ENCODE results near the gene MAP3K13.
"Not testable (repeated sequence)": the region's sequence is repeated elsewhere in the genome, so short reads cannot be mapped to it uniquely, and the experiment has no call there.

Gene MAP3K13

DNA sequence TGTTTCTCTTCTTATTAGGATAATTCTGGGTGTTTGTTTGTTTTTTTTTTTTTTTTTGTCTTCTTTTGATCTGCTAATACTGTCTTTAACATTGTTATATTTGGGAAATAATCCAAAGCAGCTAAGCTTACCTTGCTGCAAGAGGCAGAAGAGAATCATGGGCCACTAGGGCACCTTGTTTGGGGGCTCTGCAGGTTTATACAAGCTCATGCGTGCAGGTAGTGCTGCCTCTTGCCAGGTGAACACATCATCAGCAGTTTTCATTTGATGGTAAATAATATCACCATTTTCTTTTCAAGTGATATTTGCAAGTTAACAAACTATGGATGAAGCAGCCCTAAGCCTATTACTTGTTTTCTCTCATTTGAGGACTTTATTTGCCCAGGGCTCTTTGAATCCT is 37.9 kb downstream of the MAP3K13 start:
- no peak for DNase-seq

DNA sequence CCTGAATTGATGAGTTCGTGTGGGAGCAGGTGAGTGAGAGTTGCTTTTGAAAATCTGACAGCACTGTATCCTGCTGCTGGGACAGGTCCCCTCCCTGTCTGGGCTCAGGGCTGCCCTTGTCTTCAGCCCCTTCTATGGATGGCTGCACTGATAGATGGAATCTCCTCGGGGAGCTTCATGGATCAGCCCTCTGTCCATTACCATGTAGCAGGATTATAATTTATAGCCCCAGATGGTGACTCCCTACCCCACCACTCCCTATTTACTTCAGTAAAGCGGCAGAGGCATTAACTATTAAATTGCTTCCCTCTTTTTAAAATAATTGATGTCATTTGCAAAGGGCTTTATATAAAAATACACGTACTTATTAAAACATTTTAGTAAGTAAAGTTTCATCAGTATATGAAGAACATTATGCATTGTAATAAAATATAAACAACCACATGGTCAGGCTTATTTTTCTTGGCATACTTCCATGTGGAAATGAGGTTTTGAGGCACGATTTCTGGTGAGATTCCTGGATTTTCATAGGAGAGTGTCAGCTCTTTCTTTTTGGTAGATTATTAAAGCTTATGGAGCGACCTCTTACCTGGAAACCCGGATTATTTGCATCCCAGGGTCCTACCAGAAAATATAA is 38.5 kb downstream of the MAP3K13 start:
- DNase-seq = no peak

DNA sequence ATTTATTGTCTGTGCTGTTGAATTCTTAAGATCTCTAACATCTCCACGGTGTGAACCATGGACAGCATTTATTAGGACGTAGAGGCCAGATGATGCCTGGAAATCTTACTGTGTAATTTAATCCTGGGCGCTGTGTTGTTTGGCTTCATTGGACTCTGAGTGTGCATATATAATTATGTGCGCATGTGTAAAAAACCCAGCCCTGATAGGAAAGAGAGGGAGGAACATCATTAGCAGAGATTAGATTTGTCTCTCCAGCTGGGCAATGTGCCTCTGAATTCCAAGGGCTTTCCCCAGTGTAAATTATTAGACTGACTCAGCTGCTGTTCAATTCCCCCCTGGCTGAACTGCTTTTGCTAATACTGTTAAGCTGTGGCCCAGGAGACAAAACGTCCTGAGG is 39.6 kb downstream of the MAP3K13 start:
- no peak for DNase-seq

DNA sequence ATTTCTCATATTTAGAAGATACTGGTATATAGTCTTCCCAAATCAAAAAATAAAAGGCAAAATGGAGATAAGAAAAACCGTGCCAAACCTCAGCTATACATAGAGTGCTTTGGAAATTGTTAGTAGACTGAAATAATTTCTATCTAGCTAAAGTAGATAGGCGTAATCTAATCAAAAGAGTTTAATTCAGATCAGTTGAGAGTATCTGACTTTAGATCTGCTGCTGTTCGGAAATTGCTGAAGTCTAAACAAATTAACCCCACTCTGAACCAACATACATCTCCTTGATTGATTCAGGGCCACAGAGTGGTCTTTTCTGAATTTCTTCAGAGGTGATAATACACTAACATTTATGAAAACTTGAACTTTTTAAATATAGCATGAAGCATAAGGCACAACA is 40.1 kb downstream of the MAP3K13 start:
- DNase-seq = no peak

DNA sequence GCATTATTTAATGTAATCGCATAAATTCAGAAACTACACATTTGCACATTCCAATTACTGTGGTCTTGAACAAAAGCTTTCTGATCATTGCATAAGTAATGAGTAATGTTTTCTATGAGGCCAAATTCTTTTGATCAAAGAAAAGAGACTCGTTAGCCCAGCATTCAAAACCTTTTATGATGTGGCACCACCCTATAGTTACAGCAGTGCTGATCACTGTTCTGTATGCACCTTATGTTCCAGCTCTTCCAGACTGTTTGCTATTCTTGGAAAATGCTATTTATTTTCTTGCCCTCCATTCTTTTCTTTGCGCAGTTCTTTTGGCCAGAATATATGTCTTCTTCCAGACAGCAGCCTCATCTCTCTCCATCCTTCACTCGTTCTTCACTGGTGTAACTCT is 42.3 kb downstream of the MAP3K13 start:
- DNase-seq = no peak

DNA sequence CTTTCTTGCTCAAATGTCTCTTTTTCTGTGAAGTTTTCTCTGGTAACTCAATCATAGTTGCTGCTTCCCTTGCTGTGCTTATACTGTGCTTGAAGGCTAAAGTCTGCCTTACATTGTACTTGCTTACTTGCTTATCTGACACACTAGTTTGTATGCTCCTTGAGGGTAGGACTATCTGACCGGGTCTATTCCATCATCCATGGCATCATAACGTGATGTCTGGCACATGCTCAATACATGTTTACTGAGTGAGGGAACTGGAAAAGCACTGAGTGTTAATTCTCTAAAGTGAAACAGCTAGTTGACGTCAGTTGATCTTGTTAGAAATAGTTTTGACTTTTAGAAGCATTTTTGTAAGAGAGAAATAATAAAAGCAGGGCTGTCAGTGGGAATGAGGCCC is 42.7 kb downstream of the MAP3K13 start:
- DNase-seq = no peak

DNA sequence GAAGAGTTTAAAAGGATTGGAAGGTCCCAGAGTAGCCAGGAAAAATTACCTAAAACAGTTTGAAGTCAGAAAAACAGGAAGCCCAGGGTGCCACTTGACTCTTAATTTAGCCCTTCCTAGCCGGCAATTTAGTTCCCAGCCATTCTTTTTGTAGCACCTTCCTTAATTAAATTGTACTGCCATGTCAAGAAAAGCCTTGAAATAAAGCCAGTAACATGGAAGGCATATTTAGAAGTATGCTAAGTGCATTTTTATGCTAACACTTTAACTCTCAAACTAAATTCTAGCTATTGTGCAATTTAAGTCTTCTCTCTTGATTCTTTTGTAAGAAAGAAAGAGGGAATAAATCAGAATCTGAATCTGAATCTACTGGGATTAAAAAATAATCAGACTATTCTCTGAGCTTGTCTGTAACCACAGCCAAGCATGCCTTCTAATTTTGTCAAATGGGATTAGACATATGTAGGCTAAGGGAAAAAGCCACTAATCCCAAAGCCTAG is 43.2 kb downstream of the MAP3K13 start:
- DNase-seq = no peak

DNA sequence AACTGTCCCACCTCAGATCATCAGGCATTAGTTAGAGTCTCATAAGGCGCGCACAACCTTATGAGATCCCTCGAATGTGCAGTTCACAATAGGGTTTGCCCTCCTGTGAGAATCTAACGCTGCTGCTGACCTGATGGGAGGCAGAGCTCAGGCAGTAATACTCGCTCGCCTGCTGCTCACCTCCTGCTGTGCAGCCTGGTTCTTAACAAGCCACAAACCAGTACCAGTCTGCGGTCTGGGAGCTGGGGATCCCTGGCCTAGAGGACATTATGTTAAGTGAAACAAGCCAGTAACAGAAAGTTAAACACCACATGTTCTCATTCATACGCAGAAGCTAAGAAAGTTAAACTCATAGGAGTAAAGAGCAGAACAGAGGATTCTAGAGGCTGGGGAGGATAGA is 47.0 kb downstream of the MAP3K13 start:
- no peak for DNase-seq

DNA sequence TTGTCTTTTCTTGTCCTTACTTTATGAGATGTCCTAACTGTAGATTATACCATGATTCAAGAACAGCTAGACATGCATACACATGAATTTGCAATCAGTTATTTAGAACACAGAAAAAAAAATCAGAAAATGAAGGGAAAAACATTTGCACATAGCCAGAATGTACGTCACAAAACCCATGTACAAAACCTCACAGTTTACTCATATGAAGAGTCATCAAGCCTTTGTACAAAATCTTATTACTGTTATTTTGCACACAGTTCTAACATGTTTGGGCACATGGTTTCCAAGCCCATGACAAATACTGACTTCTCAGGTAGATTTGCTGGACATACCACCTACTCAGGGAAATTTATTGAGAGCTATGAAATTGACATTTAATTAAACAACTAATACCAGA is 48.2 kb downstream of the MAP3K13 start:
- DNase-seq = no peak

DNA sequence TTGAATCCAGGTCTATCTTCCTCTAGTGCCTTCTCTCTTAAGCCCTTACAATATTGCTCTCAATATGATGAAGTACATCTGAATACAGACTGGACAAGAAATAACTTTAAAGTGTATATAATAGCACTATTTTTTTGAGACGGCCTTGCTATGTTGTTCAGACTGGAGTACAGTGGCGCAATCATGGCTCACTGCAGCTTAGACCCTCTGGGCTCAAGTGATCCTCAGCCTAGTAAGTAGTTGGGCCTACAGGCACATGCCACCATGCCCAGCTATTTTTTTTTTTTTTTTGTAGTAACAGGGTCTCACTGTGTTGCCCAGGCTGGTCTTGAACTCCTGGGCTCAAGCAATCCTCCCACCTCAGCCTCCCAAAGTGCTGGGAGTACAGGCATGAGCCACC is 53.6 kb downstream of the MAP3K13 start:
- DNase-seq = no peak

DNA sequence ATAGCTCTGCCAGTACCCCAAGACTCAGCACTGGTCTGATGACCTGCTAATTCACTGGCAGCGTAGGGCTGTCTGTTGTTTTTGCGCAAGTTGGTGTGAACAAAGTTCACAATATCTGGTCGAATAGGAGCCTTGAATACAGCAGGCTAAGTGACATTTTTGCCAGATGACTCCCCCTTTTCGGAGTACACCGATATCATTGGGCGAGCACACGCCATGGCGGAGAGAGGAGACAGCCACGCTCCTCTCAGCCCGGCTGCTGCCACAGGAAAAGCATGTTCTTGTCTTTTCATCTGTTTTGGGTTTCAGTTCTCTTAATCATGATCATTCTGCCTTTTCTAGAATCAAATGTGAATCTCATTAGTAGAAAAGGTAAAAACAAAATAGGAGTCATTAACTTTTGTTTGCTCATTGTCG is 55.6 kb downstream of the MAP3K13 start:
- not testable (repeated sequence) for DNase-seq

DNA sequence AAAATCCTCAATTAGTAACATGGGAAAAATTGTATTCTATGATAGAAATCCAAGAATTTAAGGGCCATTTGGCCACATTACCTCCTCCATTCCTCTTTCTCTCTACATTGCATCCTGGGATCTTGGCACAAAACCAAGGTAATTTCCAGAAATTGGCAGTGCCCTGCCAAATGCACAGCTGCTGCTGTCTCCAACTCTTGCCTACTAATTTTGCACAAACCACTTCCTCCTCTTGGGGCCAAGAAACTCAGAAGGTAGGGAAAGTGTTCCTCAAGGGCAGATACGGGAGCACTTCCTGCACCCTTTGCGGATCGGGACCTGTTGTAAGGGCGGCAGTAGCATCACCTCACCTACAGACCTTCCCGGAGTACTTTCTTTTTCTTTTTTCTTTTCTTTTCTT is 57.8 kb downstream of the MAP3K13 start:
- DNase-seq = no peak

DNA sequence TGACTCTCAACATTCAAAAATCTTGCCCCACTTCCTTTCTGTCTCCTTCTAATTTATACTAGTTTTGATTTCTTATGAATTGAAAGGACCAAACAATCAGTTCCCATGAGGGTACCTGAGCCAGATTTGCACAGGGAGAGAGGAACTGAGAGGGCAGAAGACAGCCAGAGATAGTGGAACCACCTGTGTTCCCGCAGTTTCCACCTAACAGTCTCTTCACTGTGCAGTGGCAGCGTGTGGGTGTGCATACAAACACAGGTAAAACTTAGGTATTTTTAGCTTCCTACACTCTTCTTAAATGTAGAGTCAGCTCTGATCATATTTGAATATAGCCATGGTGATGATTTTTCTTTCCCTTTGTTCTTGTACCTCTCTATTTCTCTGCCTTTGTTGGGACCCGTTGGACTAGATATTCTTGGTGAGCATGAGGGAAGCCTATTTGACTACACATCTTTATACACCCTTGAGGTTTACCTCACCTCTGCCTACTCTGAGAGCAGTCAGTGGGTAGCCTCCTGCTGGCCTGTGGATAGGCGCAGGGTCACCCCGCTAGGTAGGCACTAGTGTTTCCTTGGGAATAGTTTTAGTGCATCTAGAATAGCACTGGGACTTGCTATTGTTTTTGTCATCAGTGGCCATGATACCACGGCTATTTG is 58.8 kb downstream of the MAP3K13 start:
- DNase-seq = no peak

DNA sequence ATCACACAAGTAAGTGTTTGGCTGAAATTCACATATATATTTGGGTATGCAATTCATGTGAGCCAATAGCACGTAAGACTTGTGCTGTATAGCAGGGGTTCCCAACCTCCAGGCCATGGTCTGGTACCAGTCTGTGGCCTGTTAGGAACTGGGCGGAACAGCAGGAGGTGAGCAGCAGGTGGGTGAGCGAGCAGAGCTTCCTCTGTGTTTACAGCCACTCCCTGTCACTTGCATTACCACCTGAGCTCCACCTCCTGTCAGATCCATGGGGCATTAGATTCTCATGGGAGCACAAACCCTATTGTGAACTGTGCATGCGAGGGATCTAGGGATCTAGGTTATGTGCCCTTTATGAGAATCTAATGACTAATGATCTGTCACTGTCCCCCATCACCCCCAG is 59.7 kb downstream of the MAP3K13 start:
- no peak for DNase-seq

DNA sequence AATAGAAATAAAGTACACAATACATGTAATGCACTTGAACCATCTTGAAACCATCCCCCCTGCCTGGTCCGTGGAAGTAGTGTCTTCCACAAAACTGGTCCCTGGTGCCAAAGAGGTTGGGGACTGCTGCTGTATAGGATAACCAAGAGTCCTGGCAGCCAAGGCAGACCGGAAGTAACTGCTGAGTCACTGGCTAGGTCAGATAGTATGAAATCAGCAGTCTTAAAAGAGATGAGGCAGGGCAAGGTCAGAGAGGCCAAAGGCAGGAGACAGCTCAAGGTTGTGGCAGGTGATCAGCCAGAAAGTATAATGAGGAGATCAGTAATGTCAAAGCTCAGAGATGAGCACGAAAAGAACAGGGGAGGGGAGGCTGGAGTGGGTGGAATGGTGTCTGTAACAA is 60.2 kb downstream of the MAP3K13 start:
- peak; percentile 70 for DNase-seq

DNA sequence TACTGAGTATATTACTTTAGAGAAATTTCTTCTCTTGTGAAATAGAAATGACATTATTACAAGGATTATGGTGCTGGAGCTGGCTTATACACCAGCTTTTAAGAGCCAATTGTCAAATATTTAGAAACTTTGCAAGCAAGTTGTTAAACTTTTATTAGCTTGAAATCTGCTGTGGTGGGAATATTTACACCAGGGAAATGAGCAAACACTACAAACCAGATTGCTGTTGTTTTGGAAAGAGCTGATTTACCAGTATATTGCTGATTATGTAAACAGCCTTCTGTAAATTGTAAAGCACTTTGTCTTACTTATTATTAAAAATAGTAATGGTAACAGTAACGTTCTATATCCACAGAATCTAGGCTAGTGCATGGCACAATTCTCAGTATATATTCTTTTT is 61.5 kb downstream of the MAP3K13 start:
- DNase-seq = no peak

DNA sequence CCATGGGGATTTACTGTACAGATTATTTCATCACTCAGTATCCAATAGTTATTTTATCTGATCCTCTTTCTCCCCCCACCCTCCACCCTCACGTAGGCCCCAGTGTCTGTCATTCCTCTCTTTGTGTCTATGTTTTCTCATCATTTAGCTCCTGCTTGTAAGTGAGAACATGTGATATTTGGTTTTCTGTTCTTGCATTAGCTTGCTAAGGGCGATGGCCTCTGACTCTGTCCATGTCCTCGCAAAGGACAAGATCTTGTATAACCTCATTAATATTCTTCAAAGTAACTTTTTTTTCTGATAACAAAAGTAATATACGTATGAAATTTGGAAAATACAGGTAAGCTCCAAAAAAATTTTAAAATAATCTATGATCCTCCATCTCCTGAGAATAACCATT is 67.4 kb downstream of the MAP3K13 start:
- DNase-seq = no peak

DNA sequence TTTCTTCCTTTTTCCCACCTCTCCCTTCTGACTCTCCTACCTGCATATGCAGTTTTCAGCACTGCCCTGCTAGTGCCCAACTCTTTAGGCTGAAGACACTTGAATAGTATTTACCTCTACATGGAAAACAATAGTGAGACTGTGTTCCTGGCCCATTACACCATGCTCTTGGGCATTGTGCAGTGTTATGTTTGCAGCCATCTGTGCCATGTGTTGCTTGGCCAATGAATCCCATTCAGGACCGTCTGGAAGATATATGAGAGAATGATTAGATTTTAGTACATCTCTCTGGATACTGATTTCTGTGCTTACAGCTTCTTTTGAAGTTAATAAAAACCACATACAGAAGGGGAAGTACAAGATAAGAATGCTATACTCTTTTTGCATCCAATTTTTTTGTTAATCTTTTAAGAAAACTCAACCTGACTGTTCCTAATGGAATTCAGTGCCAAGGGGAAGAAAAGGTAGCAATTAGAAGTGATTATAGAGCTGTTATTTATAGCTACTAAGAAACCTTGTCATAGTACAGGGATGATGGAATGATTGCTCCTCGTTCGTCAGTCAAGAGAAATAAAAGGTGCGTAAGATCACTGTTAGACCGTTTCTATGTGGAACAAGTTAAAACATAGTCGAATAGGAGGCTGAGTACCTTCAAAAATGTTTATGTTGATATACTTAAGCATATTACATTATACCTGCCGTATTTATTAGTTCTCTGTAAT is 77.0 kb downstream of the MAP3K13 start:
- no peak for DNase-seq

DNA sequence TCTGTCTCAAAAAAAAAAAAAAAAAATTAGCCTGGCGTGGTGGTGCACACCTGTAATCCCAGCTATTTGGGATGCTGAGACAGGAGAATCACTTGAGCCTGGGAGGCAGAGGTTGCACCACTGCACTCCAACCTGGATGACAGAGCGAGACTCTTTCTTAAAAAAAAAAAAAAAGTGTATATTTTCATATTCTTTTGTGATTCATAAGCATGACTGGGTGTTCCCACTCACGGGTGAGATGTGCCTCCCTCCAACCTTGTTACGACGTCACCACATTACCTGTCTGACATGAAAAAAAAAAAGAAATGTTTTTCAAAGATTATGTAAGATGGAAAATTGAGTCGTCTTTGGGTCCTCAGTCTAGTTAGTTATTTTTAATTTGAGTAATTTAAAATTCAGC is 79.1 kb downstream of the MAP3K13 start:
- no peak for DNase-seq

DNA sequence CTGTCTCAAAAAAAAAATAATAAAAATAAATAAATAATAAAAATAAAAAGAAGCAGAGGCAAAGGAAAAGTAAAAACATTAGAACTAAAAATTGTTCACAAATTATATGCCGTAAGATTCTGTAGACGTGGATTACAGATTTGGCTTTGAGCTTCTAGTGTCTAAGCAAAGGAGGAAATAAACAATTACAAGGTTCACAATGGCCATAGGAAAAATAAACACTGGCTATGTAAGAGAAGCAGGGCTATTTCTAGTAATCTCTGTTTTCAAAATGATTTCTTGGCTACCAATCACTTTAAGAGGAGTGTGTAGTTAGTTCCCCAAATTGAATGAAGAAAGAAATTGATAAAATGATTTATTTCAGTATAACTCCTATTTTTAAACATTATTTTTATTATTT is 81.4 kb downstream of the MAP3K13 start:
- no peak for DNase-seq

DNA sequence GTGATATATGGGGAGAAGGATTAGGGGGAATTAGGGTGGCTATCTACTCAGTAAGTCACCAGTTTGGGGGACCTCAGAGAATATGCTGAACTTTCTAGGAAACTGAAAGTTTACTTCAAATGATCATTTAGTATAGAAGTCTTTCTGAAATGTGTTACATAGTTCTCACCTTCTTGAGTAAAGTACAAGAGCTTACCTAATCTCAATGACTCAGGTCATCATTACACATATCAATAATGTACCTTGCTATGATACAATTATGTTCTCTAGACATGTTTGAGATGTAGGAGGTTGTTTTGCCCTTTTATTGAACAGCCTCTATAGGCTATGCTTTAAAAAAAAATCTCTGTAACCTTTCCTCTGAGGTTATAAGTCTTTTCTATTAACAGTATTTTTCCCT is 85.2 kb downstream of the MAP3K13 start:
- no peak for DNase-seq

DNA sequence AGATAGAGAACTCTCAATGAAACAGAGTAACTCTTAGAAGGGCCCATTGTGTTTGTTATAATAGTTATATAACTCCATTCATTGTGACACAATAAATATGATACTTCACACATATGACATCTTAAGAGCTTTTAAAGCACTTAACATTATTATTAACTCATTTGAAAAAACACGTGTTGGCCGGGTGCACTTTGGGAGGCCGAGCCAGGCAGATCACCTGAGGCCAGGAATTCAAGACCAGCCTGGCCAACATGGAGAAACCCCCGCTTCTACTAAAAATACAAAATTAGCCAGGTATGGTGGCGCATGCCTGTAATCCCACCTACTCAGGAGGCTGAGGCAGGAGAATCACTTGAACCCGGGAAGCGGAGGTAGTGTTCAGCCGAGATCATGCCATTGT is 88.5 kb downstream of the MAP3K13 start:
- DNase-seq = not testable (repeated sequence)

DNA sequence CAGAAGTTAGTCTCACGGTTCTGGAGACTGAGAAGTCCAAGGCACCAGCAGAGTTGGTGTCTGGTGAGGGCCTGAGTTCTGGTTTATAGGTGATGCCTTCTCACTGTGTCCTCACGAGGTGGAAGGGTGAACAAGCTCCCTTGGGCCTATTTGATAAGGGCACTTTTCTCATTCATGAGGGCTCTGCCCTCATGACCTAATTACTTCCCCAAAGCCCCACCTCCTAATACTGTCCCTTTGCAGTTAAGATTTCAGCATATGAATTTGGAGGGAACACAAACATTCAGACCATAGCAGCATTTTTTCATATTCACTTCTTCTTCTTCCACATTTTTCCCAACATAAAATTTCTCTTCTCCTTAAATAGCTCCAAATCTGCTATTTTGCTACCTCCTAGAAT is 94.4 kb downstream of the MAP3K13 start:
- DNase-seq = no peak

DNA sequence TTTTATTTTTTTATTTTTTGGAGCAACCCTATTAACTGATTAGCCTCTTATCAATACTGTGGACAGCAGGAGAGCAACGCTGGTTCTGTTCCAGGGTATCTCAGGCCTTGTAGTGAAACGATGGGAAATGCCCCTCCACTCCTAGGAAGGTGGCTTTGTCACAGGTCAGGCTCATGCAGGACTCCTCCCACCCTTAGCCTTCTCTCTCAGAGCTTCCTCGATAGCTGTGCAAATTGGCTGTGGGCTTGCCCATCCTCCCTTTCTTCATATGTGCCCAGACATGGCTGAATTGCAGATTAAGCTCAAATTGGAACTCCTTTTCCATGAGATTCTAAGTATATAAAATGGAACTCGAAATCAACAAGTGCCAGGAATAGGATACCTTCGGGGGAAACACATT is 97.4 kb downstream of the MAP3K13 start:
- no peak for DNase-seq
